HG03571 (cell line): ENCODE data around the gene THYN1.
A peak's percentile ranks its signal among the peaks of the same experiment; 100 is the strongest.

Experiments used
- ATAC-seq: cut with Tn5 transposase; IDR thresholded peaks from one replicate; pipeline ENCODE4 v1.9.1; 2021; ENCODE audit not compliant: unreplicated experiment

The THYN1 gene

GRCh38 chr11:134224710-134225664, 28.2 kb downstream of the THYN1 start:
- ATAC-seq: peak; percentile 21

GRCh38 chr11:134223836-134224709, 29.1 kb downstream of the THYN1 start, which contains the start of the genes NCAPD3 and VPS26B:
Gene NCAPD3, minus strand, starts transcription at chr11:134223967. Its CDS starts 41 bp downstream, at chr11:134223926.
Gene VPS26B, plus strand, starts transcription at chr11:134224671. Its CDS starts 452 bp downstream, at chr11:134225123.
- ATAC-seq: peak; percentile 67

GRCh38 chr11:134223121-134223520, 30.0 kb downstream of the THYN1 start:
- ATAC-seq: no peak

GRCh38 chr11:134216816-134217215, 36.3 kb downstream of the THYN1 start:
- ATAC-seq: no peak

- no peak for ATAC-seq
Measured at GRCh38 chr11:134215836-134216235, 37.3 kb downstream of the THYN1 start.

- no peak for ATAC-seq
Measured at GRCh38 chr11:134207538-134208239, 45.5 kb downstream of the THYN1 start.

- ATAC-seq: no peak
Measured at GRCh38 chr11:134206185-134206584, 47.0 kb downstream of the THYN1 start.

GRCh38 chr11:134205729-134206128, 47.4 kb downstream of the THYN1 start:
- no peak for ATAC-seq

- ATAC-seq: no peak
Measured at GRCh38 chr11:134202661-134203060, 50.5 kb downstream of the THYN1 start.

- no peak for ATAC-seq
Measured at GRCh38 chr11:134200688-134201087, 52.5 kb downstream of the THYN1 start.

GRCh38 chr11:134199531-134199930, 53.6 kb downstream of the THYN1 start:
- ATAC-seq: no peak
